ENCODE data around the gene CARD9.
"Not testable (repeated sequence)": the region's sequence is repeated elsewhere in the genome, so short reads cannot be mapped to it uniquely, and the experiment has no call there.

DNA sequence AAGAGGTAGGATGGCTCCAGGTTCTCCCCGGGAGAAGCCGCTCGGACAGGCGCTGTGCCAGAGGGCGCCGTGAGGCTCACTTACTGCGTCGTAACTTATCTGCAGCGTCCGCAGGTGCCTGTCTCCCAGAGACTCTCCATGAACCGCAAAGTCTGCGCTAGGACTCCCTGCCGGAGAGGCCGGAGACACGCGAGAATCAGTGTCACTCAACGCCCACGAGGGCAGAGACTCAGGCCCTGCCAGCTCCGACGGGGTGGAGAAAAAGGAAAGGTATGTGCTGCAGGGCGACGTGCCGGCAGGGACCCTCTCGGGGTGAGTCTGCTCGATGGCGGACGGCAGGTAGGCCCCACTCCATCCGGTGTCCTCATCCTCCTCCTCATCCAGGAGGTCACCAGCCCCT, 33.6 kb upstream of the CARD9 start:
- not testable (repeated sequence) for TF ChIP-seq POLR2A (IDR thresholded peaks at IDR 0.05; ENCODE audit: low read length); GATA1 (IDR thresholded peaks at IDR 0.05; ENCODE audit: low read depth, low read length)

Measured in erythroblast (primary cell).